HepG2 (cell line): ENCODE data around the gene TMEM220. TPM values are rescaled to one million over a fixed set of nuclear protein-coding genes. Genes with fewer than 3 reads are reported as not detected.

ENCODE experiments used
- BRCA1 ChIP-seq: sonication (generic); formaldehyde crosslinking; IDR thresholded peaks from 2 replicates; pipeline ENCODE4 v1.4.0; 2020; ENCODE audit warnings: missing genetic modification reagents
- HDAC1 ChIP-seq: sonication (generic); formaldehyde crosslinking; IDR thresholded peaks from 2 replicates; pipeline ENCODE4 v1.5.1; 2020; ENCODE audit warnings: mild to moderate bottlenecking, missing genetic modification reagents
- KDM1A ChIP-seq: IDR thresholded peaks from 2 replicates; pipeline ENCODE4 v1.6.1; 2016; ENCODE audit warnings: missing compliant biosample characterization
- NCOR1 ChIP-seq: fragments of 200-600 bp; sonication (generic); IDR thresholded peaks from 2 replicates; pipeline ENCODE4 v1.7.0; 2017; ENCODE audit warnings: antibody characterized with exemption, low read length, borderline replicate concordance
- PBX2 ChIP-seq: IDR thresholded peaks from 2 replicates; pipeline ENCODE4 v1.6.1; 2016; ENCODE audit warnings: control low read depth
- RARG ChIP-seq: sonication (generic); formaldehyde crosslinking; IDR thresholded peaks from 2 replicates; pipeline ENCODE4 v1.4.0; 2020; ENCODE audit warnings: low read depth, mild to moderate bottlenecking, missing genetic modification reagents
- WIZ ChIP-seq: sonication (generic); formaldehyde crosslinking; IDR thresholded peaks from 2 replicates; pipeline ENCODE4 v1.5.1; 2020; ENCODE audit warnings: mild to moderate bottlenecking, missing genetic modification reagents
- ZNF350 ChIP-seq: sonication (generic); formaldehyde crosslinking; IDR thresholded peaks from 2 replicates; pipeline ENCODE4 v1.4.0; 2020; ENCODE audit warnings: mild to moderate bottlenecking, low read depth, missing genetic modification reagents, borderline replicate concordance
- ZNF7 ChIP-seq: IDR thresholded peaks from 2 replicates; pipeline ENCODE4 v1.6.1; 2016; ENCODE audit warnings: missing biosample characterization, missing genetic modification reagents
- ZNF703 ChIP-seq: sonication (generic); formaldehyde crosslinking; IDR thresholded peaks from 2 replicates; pipeline ENCODE4 v1.5.1; 2020; ENCODE audit warnings: missing genetic modification reagents, mild to moderate bottlenecking, moderate library complexity, borderline replicate concordance
- ZNF710 ChIP-seq: sonication (generic); formaldehyde crosslinking; IDR thresholded peaks from 2 replicates; pipeline ENCODE4 v1.5.0; 2020; ENCODE audit warnings: mild to moderate bottlenecking, missing genetic modification reagents, borderline replicate concordance
- polyA plus RNA-seq, 8 experiments: library from polyadenylated mRNA; depleted of rRNA in 3 of 8; stranded (reverse) in 7 of 8; unstranded in 1 of 8; fragments of >200 nt; fragmentation: Illumina TruSeq in 4 of 8; extraction: Trizol in 4 of 8; gene quantifications; 2 replicates each; pipeline versions ENCODE4 v1.2.1 to v1.2.3, GENCODE V29; 2011 to 2016; ENCODE audit warnings: low read depth in 4 of 8, missing spikeins in 1 of 8, mixed read lengths in 1 of 8; ENCODE audit not compliant: insufficient read depth in 1 of 8
- total RNA-seq, 5 experiments: library from RNA; depleted of rRNA; stranded (reverse); fragments of >200 nt; fragmentation: Illumina TruSeq; extraction: Trizol; gene quantifications; 2 replicates each; pipeline ENCODE4 v1.2.3, GENCODE V29; 2016; ENCODE audit warnings: low read depth in 1 of 5
- TF ChIP-seq, protein P1 (sequence below): sonication (generic); formaldehyde crosslinking; IDR thresholded peaks from 2 replicates; pipeline ENCODE4 v1.4.0; 2020; ENCODE audit warnings: mild to moderate bottlenecking, missing genetic modification reagents
- TF ChIP-seq, protein P2 (sequence below): sonication (generic); formaldehyde crosslinking; IDR thresholded peaks from 2 replicates; pipeline ENCODE4 v1.5.0; 2020; ENCODE audit warnings: mild to moderate bottlenecking, missing genetic modification reagents, moderate library complexity
- TF ChIP-seq, protein P3 (sequence below): sonication (generic); formaldehyde crosslinking; IDR thresholded peaks from 2 replicates; pipeline ENCODE4 v1.8.0; 2022; ENCODE audit warnings: missing genetic modification reagents, low read depth, mild to moderate bottlenecking, borderline replicate concordance
- TF ChIP-seq, protein P4 (sequence below): sonication (generic); formaldehyde crosslinking; IDR thresholded peaks from 2 replicates; pipeline ENCODE4 v1.5.1; 2020; ENCODE audit warnings: mild to moderate bottlenecking, moderate library complexity, missing genetic modification reagents

Gene TMEM220
- total and polyA plus RNA-seq, 2 of the 13 experiments (the other 11 are each of a cell fraction or from before 2014, with no cell fraction given), result 1.3 to 2.2 TPM

DNA sequence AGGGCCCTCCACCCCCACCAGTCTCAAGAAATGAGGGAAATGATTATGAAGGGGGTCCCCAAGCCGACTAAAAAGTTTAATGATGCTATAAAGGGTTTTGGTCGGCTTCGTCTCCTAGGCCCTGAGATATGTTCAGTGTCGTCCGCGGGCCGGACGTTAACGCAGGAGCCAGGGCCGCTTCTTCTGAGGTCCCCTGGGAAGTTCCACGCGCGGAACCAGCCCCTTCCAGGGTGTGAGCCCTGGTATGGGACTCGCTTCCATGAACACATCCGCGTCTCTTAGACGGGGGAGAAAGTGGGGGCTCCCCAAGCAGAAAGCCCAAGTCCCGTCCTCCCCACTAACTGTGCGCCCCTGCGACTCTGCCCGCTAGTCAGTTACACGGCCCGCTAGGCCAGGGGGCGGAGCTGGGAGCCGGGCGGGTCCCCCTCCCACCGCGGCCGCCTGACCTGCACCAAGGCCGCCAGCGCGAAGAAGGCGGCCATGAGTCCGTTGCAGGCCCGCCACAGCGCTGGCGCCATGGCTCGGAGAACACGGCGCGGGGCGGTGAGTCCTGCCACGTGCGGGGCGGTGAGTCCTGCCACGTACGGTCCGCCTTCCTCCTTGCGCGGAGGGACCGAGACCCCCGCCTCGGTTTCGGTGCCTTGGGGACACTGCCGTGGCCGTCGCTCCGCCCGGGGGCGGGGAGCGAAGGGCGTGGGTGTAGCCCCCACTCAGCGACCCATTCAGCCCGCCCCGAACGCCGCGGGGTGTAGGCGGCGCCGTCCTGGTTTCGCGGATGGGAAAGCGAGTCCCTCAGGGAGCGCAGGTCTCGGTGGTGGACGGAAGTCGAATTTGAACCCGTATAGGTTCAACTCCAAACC is at the start of gene TMEM220 (continued):
- TF ChIP-seq ZNF710 (CRISPR knock-in tag) (peak; percentile 54; the same call in 1 of the 2 replicates), WIZ (CRISPR knock-in tag) (no peak; the same call in 1 of the 2 replicates), KDM1A (CRISPR knock-in tag) (no peak), ZNF350 (CRISPR knock-in tag) (peak; percentile 41; the same call in 1 of the 2 replicates), ZNF703 (no peak), PBX2 (no peak), HDAC1 (CRISPR knock-in tag) (peak; percentile 66), BRCA1 (no peak), NCOR1 (no peak), RARG (CRISPR knock-in tag) (no peak), ZNF7 (no peak)
- TF ChIP-seq, protein P1, sequence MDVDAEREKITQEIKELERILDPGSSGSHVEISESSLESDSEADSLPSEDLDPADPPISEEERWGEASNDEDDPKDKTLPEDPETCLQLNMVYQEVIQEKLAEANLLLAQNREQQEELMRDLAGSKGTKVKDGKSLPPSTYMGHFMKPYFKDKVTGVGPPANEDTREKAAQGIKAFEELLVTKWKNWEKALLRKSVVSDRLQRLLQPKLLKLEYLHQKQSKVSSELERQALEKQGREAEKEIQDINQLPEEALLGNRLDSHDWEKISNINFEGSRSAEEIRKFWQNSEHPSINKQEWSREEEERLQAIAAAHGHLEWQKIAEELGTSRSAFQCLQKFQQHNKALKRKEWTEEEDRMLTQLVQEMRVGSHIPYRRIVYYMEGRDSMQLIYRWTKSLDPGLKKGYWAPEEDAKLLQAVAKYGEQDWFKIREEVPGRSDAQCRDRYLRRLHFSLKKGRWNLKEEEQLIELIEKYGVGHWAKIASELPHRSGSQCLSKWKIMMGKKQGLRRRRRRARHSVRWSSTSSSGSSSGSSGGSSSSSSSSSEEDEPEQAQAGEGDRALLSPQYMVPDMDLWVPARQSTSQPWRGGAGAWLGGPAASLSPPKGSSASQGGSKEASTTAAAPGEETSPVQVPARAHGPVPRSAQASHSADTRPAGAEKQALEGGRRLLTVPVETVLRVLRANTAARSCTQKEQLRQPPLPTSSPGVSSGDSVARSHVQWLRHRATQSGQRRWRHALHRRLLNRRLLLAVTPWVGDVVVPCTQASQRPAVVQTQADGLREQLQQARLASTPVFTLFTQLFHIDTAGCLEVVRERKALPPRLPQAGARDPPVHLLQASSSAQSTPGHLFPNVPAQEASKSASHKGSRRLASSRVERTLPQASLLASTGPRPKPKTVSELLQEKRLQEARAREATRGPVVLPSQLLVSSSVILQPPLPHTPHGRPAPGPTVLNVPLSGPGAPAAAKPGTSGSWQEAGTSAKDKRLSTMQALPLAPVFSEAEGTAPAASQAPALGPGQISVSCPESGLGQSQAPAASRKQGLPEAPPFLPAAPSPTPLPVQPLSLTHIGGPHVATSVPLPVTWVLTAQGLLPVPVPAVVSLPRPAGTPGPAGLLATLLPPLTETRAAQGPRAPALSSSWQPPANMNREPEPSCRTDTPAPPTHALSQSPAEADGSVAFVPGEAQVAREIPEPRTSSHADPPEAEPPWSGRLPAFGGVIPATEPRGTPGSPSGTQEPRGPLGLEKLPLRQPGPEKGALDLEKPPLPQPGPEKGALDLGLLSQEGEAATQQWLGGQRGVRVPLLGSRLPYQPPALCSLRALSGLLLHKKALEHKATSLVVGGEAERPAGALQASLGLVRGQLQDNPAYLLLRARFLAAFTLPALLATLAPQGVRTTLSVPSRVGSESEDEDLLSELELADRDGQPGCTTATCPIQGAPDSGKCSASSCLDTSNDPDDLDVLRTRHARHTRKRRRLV (CRISPR knock-in tag), result 0 out of 2 replicates have a peak, but pooled peaks have one; percentile 36
- TF ChIP-seq, protein P2, sequence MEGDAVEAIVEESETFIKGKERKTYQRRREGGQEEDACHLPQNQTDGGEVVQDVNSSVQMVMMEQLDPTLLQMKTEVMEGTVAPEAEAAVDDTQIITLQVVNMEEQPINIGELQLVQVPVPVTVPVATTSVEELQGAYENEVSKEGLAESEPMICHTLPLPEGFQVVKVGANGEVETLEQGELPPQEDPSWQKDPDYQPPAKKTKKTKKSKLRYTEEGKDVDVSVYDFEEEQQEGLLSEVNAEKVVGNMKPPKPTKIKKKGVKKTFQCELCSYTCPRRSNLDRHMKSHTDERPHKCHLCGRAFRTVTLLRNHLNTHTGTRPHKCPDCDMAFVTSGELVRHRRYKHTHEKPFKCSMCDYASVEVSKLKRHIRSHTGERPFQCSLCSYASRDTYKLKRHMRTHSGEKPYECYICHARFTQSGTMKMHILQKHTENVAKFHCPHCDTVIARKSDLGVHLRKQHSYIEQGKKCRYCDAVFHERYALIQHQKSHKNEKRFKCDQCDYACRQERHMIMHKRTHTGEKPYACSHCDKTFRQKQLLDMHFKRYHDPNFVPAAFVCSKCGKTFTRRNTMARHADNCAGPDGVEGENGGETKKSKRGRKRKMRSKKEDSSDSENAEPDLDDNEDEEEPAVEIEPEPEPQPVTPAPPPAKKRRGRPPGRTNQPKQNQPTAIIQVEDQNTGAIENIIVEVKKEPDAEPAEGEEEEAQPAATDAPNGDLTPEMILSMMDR (CRISPR knock-in tag), result no peak
- TF ChIP-seq, protein P3, sequence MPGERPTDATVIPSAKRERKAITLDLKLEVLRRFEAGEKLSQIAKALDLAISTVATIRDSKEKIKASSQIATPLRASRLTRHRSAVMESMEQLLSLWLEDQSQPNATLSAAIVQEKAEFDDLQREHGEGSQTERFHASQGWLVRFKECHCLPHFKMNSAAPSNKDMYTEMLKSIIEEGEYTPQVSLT (CRISPR knock-in tag), result no peak
- TF ChIP-seq, protein P4, sequence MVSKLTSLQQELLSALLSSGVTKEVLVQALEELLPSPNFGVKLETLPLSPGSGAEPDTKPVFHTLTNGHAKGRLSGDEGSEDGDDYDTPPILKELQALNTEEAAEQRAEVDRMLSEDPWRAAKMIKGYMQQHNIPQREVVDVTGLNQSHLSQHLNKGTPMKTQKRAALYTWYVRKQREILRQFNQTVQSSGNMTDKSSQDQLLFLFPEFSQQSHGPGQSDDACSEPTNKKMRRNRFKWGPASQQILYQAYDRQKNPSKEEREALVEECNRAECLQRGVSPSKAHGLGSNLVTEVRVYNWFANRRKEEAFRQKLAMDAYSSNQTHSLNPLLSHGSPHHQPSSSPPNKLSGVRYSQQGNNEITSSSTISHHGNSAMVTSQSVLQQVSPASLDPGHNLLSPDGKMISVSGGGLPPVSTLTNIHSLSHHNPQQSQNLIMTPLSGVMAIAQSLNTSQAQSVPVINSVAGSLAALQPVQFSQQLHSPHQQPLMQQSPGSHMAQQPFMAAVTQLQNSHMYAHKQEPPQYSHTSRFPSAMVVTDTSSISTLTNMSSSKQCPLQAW (CRISPR knock-in tag), result no peak; the same call in none of the 2 replicates
